Right hindlimb (tissue), 1 donor: Measurements from ENCODE around the gene UBE2A.

Experiments
- DNase-seq: peaks from one replicate; pipeline ENCODE4 v3.0.0-alpha.2; 2018

UBE2A gene

DNA sequence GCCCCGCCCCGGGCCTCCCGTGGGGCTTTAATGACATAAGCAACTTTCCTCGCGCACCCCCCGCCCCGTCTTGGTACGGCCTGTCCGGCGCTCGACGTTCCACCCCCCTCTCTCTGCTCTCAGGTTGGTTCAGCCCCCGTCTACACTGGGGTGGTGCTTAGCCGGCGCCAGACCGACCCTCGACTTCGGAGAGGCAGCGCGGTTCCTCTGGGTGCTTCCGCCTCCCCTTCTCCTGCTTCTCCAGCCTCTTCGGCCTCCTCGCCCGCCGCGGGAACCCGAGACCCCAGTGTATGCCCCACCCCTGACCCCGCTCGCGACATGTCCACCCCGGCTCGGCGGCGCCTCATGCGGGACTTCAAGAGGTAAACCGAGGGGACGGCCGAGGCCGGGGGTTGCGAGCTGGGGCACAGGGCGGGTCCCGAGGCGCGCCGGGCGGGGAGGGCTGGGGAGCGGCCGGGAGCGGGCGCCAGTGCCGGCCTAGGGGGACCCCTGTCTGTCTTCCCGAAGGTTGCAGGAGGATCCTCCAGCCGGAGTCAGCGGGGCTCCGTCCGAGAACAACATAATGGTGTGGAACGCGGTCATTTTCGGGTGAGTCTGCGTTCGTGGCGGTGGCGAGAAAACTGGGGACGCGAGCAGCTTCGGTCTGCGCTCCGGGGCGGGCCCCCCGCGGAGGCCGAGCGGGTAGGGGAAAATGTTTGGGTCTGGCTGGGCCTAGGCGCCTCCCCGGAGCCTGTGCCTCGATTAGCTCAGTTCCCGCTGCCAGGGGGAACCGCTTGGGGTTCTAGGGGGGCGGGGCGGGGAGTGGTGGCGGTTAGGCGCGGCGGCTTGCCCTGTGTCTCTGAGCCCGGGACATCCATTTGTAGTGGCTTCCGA lies at the start of gene UBE2A:
UBE2A (plus strand) TSS at position 170 of the 873 bp plus-strand sequence; CDS start at position 319, 149 bp downstream.
- peak; percentile 93 for DNase-seq

GRCh38 chrX:119529345-119530276 lies 44.8 kb upstream of the UBE2A start:
- peak; percentile 29 for DNase-seq

GRCh38 chrX:119537487-119537886 lies 36.9 kb upstream of the UBE2A start:
- DNase-seq = no peak

- no peak for DNase-seq
Measured at GRCh38 chrX:119539872-119540271, 34.5 kb upstream of the UBE2A start.

DNA sequence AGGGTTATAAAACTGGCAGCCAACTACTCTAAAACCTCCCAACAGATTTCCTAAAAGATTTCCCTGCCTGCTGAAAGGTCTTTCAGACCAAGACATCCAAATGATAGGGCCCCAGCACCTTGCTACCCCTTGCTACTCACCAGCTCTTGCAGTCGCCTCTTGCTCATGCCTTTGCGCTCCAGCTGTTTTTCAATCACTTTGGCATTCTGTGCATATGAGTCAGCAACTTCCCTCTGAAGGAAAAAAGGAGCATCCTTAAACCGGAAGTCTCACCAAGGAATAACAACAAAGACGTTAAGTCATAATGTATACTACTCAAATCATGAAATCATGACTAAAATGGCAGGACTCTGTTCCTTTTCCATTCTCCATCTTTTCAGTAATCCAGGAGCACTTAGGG lies 33.2 kb upstream of the UBE2A start:
- no peak for DNase-seq

DNA sequence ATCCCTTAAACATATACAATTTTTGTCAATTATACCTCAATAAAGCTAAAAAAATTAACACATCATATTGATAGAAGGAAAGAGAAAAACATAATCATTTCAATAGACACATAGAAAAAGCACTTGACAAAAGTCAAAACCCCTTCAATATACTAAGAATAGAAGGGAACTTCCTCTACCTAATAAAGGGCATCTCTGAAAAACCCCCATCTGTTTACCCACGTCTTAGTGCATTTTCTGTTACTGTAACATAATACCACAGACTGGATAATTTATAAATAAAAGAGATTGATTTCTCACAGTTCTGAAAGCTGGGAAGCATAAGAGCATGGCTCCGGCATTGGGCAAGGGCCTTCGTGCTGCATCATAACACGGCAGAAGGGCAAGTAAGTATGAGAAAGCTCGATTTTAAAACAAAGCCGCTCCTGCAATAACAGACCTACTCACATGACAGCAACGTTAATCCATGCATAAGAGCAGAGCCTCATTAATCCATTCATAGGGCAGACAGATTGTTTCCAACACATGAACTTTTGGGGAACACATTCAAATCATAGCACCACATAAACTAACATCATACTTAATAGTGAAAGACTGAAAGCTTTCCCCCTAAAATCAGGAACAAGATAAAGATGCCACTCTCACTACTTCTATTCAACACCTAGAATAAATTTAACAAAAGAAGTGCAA lies 24.9 kb upstream of the UBE2A start:
- no peak for DNase-seq

- no peak for DNase-seq
Measured at GRCh38 chrX:119552508-119552907, 21.9 kb upstream of the UBE2A start.

- DNase-seq = peak; percentile 92
Measured at GRCh38 chrX:119565107-119565663, 9.2 kb upstream of the UBE2A start, which contains the start of gene STEEP1. Gene STEEP1, minus strand, starts transcription at chrX:119565409. Its CDS starts 54 bp downstream, at chrX:119565355.

- no peak for DNase-seq
Measured at GRCh38 chrX:119570351-119570835, 4.0 kb upstream of the UBE2A start.

DNA sequence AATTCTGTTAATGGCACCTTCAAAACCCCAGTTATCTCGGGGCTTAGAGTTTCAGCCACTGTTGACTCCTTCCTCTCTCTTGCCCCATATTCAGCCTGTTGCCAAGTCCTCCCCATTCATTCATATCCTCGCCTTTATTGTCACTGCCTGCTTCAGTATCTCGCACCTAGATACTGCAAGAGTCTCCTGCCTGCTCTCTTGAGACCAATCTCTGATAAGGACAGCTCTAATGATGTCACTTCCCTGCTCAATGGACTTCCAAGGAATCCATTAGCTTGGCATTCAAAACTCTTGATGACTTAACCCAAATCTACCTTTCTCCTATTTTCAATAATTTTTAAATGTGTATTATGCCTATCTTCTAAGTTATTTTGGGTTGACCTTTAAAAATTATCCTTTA lies 1.1 kb upstream of the UBE2A start:
- no peak for DNase-seq

DNA sequence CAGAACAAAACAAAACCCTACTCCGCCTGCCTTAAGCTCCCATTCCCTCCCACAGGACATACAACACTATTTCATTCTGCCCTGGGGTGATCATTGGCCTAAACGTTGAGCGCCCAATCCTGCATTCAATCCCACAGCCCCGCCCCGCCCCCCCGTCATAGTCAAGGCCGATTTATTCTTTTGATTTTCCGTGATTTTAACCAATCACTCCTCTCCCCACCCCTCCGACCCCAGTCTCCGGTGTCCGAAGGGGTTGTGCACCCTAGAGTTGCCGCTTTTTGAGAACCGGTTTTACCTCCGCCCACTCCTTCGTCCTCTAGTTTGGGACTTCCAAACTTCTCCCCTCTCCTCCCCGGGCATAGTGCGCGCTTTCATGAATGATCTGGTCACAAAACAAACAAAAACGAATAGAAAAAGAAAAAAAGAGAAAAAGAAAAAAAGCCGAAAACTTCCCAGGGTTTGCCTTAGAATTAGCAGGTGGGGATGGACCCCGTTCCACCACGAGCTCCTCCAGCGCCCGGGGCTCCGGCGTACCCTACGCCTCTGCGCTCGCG lies 446 bp upstream of the UBE2A start:
- DNase-seq = peak; percentile 51

DNA sequence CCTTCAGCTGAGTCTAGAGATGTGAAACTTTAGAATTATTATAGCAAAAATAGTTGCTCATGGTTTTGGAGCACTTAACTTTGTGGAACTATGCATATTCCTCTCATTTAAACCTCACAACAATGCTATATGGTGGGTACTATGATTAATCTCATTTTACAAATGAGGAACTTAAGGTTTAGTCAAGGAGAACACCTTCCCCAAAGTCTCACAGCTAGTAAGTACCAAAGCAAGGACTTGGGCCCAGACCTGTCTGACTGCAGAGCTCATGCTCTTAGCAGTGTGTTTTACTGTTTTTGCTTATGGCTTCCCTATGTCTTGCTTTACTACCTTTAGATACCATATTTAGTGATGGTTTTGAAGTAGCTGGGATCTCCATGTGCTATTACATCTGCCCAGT lies 5.1 kb downstream of the UBE2A start:
- DNase-seq = no peak

- no peak for DNase-seq
Measured at GRCh38 chrX:119583431-119584059, 9.2 kb downstream of the UBE2A start.

DNA sequence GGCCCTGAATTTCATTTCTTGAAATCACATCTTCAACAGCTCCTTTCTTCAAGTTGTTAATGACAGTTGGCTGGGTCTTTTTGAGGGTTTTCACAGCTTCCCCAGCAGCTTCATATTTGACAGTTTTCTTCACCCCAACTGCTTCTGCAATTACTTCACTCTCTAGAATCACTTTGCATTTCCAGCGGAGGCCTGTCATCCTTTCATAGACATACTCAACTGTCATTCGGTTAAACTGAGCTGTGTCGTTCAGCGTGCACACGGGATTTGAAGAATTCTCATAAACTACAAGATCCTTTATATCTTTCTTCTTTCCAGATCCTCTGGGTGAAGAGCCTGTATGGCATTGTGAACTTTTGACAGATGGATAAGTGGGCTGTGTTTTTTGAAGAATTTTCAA lies 15.4 kb downstream of the UBE2A start:
- no peak for DNase-seq

DNA sequence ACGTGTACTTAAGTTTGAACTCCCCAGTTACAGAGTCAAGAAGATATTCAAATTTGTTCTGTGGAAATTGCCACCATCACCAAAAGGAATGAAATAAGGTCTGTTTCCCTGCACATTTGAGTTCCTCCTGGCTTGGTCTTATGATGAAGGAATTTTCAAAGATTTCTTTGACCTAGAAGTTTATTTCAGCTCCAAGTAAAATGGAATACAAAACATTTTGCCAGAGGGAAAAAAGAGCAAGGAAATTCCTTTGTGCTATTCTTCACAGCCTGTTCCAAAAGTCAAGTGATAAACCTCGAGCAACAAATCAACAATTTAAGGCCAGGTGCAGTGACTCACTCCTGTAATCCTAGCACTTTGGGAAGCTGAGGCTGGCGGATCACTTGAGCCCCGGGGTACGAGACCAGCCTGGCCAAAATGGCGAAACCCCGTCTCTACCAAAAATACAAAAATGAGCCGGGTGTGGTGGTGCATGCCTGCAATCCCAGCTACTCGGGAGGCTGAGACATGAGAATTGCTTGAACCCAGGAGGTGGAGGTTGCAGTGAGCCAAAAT lies 28.4 kb downstream of the UBE2A start:
- DNase-seq = no peak

- DNase-seq = no peak
Measured at GRCh38 chrX:119604766-119605463, 30.6 kb downstream of the UBE2A start.

GRCh38 chrX:119605464-119606279 lies 31.3 kb downstream of the UBE2A start:
- peak; percentile 70 for DNase-seq

DNA sequence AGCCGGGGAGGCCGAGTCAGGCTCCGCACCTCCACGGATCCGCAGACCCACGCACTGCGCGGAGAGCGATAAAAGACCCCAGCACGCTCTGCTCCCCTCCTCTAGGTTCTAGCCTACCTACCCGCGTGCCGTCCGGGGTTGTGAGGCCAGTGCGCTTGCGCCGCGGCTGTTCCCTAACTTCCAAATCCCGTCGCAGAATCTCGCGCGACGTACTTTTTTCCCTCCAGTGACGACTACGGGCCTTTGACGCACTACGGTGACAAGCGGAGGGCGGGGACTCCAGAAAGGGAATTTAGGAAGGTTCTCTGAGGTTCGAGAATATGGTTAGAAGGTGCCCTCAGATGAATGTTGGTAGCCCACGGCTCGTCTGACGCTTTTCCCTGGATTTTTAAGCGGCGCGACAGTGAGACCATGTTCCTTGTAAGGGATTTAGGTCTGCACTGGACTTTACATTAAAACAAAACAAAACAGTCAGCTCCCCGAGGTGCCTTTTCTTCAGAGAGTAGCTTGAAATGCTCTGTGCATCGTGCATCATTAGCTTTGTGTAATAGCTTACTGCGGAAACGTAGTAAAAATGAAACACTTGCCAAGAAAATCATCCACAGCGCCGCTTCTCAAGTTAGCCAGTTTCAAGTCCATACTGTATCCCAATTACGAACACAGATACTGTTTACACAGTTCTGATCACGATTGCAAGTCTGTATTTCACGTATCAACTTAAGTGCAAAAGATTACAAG lies 32.1 kb downstream of the UBE2A start, which contains the start of gene NKRF:
NKRF (minus strand) TSS at position 145 of the 738 bp plus-strand sequence.
- DNase-seq = peak; percentile 93

DNA sequence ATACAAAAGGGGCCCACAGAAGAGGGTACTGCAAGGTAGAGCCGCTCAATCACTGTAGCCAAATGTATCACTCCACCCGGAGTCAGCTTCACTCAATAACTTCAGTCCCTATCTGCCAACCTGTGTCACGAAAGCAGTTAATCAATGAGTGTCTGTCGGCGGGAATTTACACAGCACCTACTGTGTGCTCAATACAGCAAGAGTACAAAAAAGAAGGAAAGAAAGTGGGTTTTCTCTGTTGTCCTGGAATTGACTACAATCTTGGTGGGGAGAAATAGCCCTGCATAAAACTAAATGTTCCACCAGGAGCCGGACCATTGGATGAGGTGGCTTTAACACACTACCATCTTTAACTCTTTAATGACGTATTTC lies 32.6 kb downstream of the UBE2A start:
- DNase-seq = no peak
